DND-41 (cell line): ENCODE measurements around the gene GRIK3.

Source experiments
- ATAC-seq: fragments of 200-7000 bp; cut with Tn5 transposase; 3 replicates; pipeline ENCODE4 v1.9.1; 2021; ENCODE audit warnings: low read depth; ENCODE audit not compliant: insufficient read depth
- DNase-seq: peaks from one replicate; pipeline ENCODE4 v3.0.0-alpha.2; 2020
- H2AFZ ChIP-seq: 2 replicates; pipeline ENCODE4 v1.6.0; 2012; ENCODE audit warnings: low read depth, low read length
- H3K27ac ChIP-seq: 2 replicates; pipeline ENCODE4 v1.5.1; 2012; ENCODE audit warnings: low read length, inconsistent platforms
- H3K27me3 ChIP-seq: fragments of 200-600 bp; sonication (generic); 2 replicates; pipeline ENCODE4 v1.6.0; 2012; ENCODE audit warnings: low read length, mild to moderate bottlenecking, inconsistent platforms; ENCODE audit not compliant: insufficient read depth, poor library complexity
- H3K36me3 ChIP-seq: 2 replicates; pipeline ENCODE4 v1.5.1; 2012; ENCODE audit warnings: low read length, inconsistent platforms; ENCODE audit not compliant: insufficient read depth
- H3K4me1 ChIP-seq: 2 replicates; pipeline ENCODE4 v1.5.1; 2012; ENCODE audit warnings: mild to moderate bottlenecking, low read length; ENCODE audit not compliant: insufficient read depth
- H3K4me2 ChIP-seq: 2 replicates; pipeline ENCODE4 v1.6.0; 2012; ENCODE audit warnings: mild to moderate bottlenecking, moderate library complexity, low read length, inconsistent platforms; ENCODE audit not compliant: insufficient read depth
- H3K4me3 ChIP-seq, 2 experiments: fragments of 200-600 bp in 1 of 2; shearing (Covaris generic) in 1 of 2; 2 replicates each; pipeline ENCODE4 v1.5.1; 2012 to 2016; ENCODE audit warnings: inconsistent platforms in 2 of 2, low read length in 2 of 2, mild to moderate bottlenecking in 2 of 2, low read depth in 1 of 2, moderate library complexity in 1 of 2
- H3K79me2 ChIP-seq: 2 replicates; pipeline ENCODE4 v1.6.0; 2012; ENCODE audit warnings: low read length, inconsistent platforms; ENCODE audit not compliant: insufficient read depth
- H3K9ac ChIP-seq: 2 replicates; pipeline ENCODE4 v1.6.0; 2012; ENCODE audit warnings: low read depth, mild to moderate bottlenecking, inconsistent platforms, low read length, moderate library complexity
- H3K9me3 ChIP-seq: 2 replicates; pipeline ENCODE4 v1.5.1; 2012; ENCODE audit warnings: low read length, moderate library complexity, mild to moderate bottlenecking, inconsistent platforms; ENCODE audit not compliant: insufficient read depth, severe bottlenecking
- H4K20me1 ChIP-seq: 2 replicates; pipeline ENCODE4 v1.6.0; 2012; ENCODE audit warnings: low read length; ENCODE audit not compliant: insufficient read depth
- CTCF ChIP-seq: IDR thresholded peaks from 2 replicates; pipeline ENCODE4 v1.5.1; 2012; ENCODE audit warnings: borderline replicate concordance, low read length, moderate library complexity, mild to moderate bottlenecking; ENCODE audit not compliant: poor library complexity, severe bottlenecking; ENCODE audit errors: extremely low read depth
- EZH2 ChIP-seq: IDR thresholded peaks from 3 replicates; pipeline ENCODE4 v1.6.1; 2012; ENCODE audit warnings: borderline replicate concordance, low read depth, mild to moderate bottlenecking, moderate library complexity, low read length, inconsistent platforms; ENCODE audit not compliant: severe bottlenecking

GRIK3 gene

GRCh38 chr1:37052120-37052519 lies 17.8 kb upstream of the GRIK3 start:
- H3K27me3 ChIP-seq = no peaks in the 10 kb centered on the region
- no peaks in the 10 kb centered on the region for H3K4me1 ChIP-seq
- no peak overlapping the region for H3K4me2 ChIP-seq
- no peaks in the 10 kb centered on the region for H3K79me2 ChIP-seq
- ATAC-seq (no peak), DNase-seq (no peak)
- H3K36me3 ChIP-seq = no peaks in the 10 kb centered on the region
- TF ChIP-seq EZH2 (no peak), CTCF (no peak)
- H2AFZ ChIP-seq = no peak overlapping the region
- H4K20me1 ChIP-seq = peaks cover 5% of the 10 kb centered on the region; the same call in 1 of the 2 replicates
- no peak overlapping the region for H3K4me3 ChIP-seq
- no peak overlapping the region for H3K9ac ChIP-seq
- H3K9me3 ChIP-seq = no peaks in the 10 kb centered on the region
- no peak overlapping the region for H3K27ac ChIP-seq

GRCh38 chr1:37051346-37051745 lies 17.0 kb upstream of the GRIK3 start:
- Histone ChIP-seq H3K36me3 (no peaks in the 10 kb centered on the region), H2AFZ (no peak overlapping the region), H4K20me1 (peaks cover 7% of the 10 kb centered on the region; the same call in 1 of the 2 replicates), H3K4me3 (no peak overlapping the region), H3K4me1 (no peaks in the 10 kb centered on the region), H3K9ac (no peak overlapping the region), H3K27me3 (no peaks in the 10 kb centered on the region), H3K27ac (no peak overlapping the region), H3K9me3 (no peaks in the 10 kb centered on the region), H3K79me2 (no peaks in the 10 kb centered on the region), H3K4me2 (no peak overlapping the region)
- DNase-seq (no peak), ATAC-seq (no peak)
- TF ChIP-seq CTCF = no peak
- no peak for TF ChIP-seq EZH2

GRCh38 chr1:37047542-37047941 lies 13.2 kb upstream of the GRIK3 start:
- H3K79me2 ChIP-seq = no peaks in the 10 kb centered on the region
- H3K4me1 ChIP-seq = no peaks in the 10 kb centered on the region
- no peak for TF ChIP-seq CTCF
- no peak for TF ChIP-seq EZH2
- peaks cover 7% of the 10 kb centered on the region for H3K27me3 ChIP-seq
- H3K9me3 ChIP-seq = no peaks in the 10 kb centered on the region
- peaks cover 9% of the 10 kb centered on the region for H4K20me1 ChIP-seq
- no peaks in the 10 kb centered on the region for H3K36me3 ChIP-seq
- DNase-seq (no peak), ATAC-seq (no peak)
- no peak overlapping the region for H2AFZ ChIP-seq
- no peak overlapping the region for H3K27ac ChIP-seq
- no peak overlapping the region for H3K9ac ChIP-seq
- no peak overlapping the region for H3K4me3 ChIP-seq
- H3K4me2 ChIP-seq = no peak overlapping the region

- DNase-seq (no peak), ATAC-seq (no peak)
- TF ChIP-seq EZH2 (no peak), CTCF (no peak)
- Histone ChIP-seq H3K9ac (no peak overlapping the region), H3K9me3 (no peaks in the 10 kb centered on the region), H3K36me3 (no peaks in the 10 kb centered on the region), H3K79me2 (no peaks in the 10 kb centered on the region), H4K20me1 (peaks cover 14% of the 10 kb centered on the region), H3K4me3 (no peak overlapping the region), H2AFZ (no peak overlapping the region), H3K4me2 (no peak overlapping the region), H3K27ac (no peak overlapping the region), H3K27me3 (peaks cover 15% of the 10 kb centered on the region), H3K4me1 (no peaks in the 10 kb centered on the region)
Observed at GRCh38 chr1:37043101-37043500, 8.8 kb upstream of the GRIK3 start.
